IMR-90 (cell line): ENCODE measurements around the gene MAP7D1. TPM values are rescaled to one million over a fixed set of nuclear protein-coding genes. Genes with fewer than 3 reads are reported as not detected.

Experiments
- ATAC-seq: fragments of 200-7000 bp; cut with Tn5 transposase; 2 replicates; pipeline ENCODE4 v1.9.1; 2020; ENCODE audit warnings: low read depth, mild to moderate bottlenecking, moderate library complexity
- BruUV-seq: library from RNA; stranded (reverse); fragments of 400-500 nt; replicated peaks from 2 replicates; lab custom pipeline; 2021; lab: Mats Ljungman, UMichigan
- CTCF ChIA-PET: fragments of 300-600 bp; formaldehyde crosslinking; extraction: SDS; loops from one replicate; lab custom pipeline; 2021; ENCODE audit warnings: antibody characterized with exemption; lab: Yijun Ruan, JAX
- POLR2A ChIA-PET: fragments of 300-600 bp; sonication (Branson Sonifier 250); formaldehyde crosslinking; loops from one replicate; lab custom pipeline; 2022; ENCODE audit warnings: antibody characterized with exemption; ENCODE audit not compliant: unreplicated experiment; lab: Charles Lee
- DNase-seq: peaks from one replicate; pipeline ENCODE4 v3.0.0; 2013
- H2AFZ ChIP-seq: replicated peaks from 2 replicates; pipeline ENCODE3; 2013; ENCODE audit warnings: low read length, mild to moderate bottlenecking; ENCODE audit not compliant: poor library complexity
- H2AK5ac ChIP-seq: 2 replicates; pipeline ENCODE4 v1.6.1; 2013; ENCODE audit warnings: low read depth, low read length, inconsistent platforms
- H2AK9ac ChIP-seq: replicated peaks from 2 replicates; pipeline ENCODE3; 2013; ENCODE audit warnings: mild to moderate bottlenecking, low read depth, low read length, moderate library complexity; ENCODE audit not compliant: poor library complexity
- H2BK120ac ChIP-seq: 2 replicates; pipeline ENCODE4 v1.6.1; 2013; ENCODE audit warnings: low read depth, low read length, inconsistent platforms
- H2BK15ac ChIP-seq: 3 replicates; pipeline ENCODE4 v1.6.1; 2013; ENCODE audit warnings: low read depth, low read length, inconsistent platforms
- H2BK20ac ChIP-seq: 2 replicates; pipeline ENCODE4 v1.6.1; 2013; ENCODE audit warnings: low read depth, mild to moderate bottlenecking, inconsistent platforms, low read length, moderate library complexity
- H2BK5ac ChIP-seq: 2 replicates; pipeline ENCODE4 v1.6.1; 2013; ENCODE audit warnings: mild to moderate bottlenecking, low read depth, low read length, inconsistent platforms; ENCODE audit not compliant: poor library complexity, severe bottlenecking
- H3K14ac ChIP-seq: replicated peaks from 2 replicates; pipeline ENCODE4 v1.6.1; 2013; ENCODE audit warnings: low read depth, low read length, inconsistent platforms
- H3K18ac ChIP-seq: 2 replicates; pipeline ENCODE4 v1.6.1; 2013; ENCODE audit warnings: low read depth, low read length, control low read depth
- H3K23ac ChIP-seq: 2 replicates; pipeline ENCODE4 v1.6.1; 2013; ENCODE audit warnings: low read depth, low read length, inconsistent platforms
- H3K27ac ChIP-seq: 2 replicates; pipeline ENCODE4 v1.5.1; 2013; ENCODE audit warnings: mild to moderate bottlenecking, control low read depth, low read length; ENCODE audit not compliant: insufficient read depth
- H3K27me3 ChIP-seq: 2 replicates; pipeline ENCODE4 v1.6.1; 2013; ENCODE audit warnings: low read length; ENCODE audit not compliant: control insufficient read depth, insufficient read depth
- H3K36me3 ChIP-seq: 2 replicates; pipeline ENCODE4 v1.6.1; 2013; ENCODE audit warnings: low read length, mixed read lengths; ENCODE audit not compliant: control insufficient read depth, insufficient read depth
- H3K4ac ChIP-seq: 2 replicates; pipeline ENCODE4 v1.6.1; 2013; ENCODE audit warnings: low read depth, low read length, inconsistent platforms
- H3K4me1 ChIP-seq: 2 replicates; pipeline ENCODE4 v1.6.1; 2013; ENCODE audit warnings: low read length, mixed read lengths; ENCODE audit not compliant: control insufficient read depth, insufficient read depth
- H3K4me2 ChIP-seq: 2 replicates; pipeline ENCODE4 v1.6.1; 2013; ENCODE audit warnings: low read depth, mild to moderate bottlenecking, control low read depth, low read length, moderate library complexity
- H3K4me3 ChIP-seq: 2 replicates; pipeline ENCODE4 v1.5.1; 2013; ENCODE audit warnings: low read depth, mild to moderate bottlenecking, control low read depth, low read length, moderate library complexity; ENCODE audit not compliant: insufficient read depth
- H3K56ac ChIP-seq: 2 replicates; pipeline ENCODE4 v1.6.1; 2013; ENCODE audit warnings: low read length, inconsistent platforms; ENCODE audit not compliant: insufficient read depth; ENCODE audit errors: extremely low read depth
- H3K79me1 ChIP-seq, 2 experiments: 2 replicates each; pipeline ENCODE4 v1.6.1; 2013; ENCODE audit warnings: low read length in 2 of 2, inconsistent platforms in 1 of 2, low read depth in 1 of 2
- H3K9ac ChIP-seq: 2 replicates; pipeline ENCODE4 v1.6.1; 2013; ENCODE audit warnings: low read depth, low read length, control low read depth
- H3K9me1 ChIP-seq: 2 replicates; pipeline ENCODE4 v1.6.1; 2013; ENCODE audit warnings: low read length, inconsistent platforms; ENCODE audit not compliant: insufficient read depth
- H3K9me3 ChIP-seq: 2 replicates; pipeline ENCODE4 v1.6.1; 2013; ENCODE audit warnings: low read length; ENCODE audit not compliant: control insufficient read depth, insufficient read depth
- H4K20me1 ChIP-seq: 2 replicates; pipeline ENCODE4 v1.6.1; 2013; ENCODE audit warnings: low read length, inconsistent platforms; ENCODE audit not compliant: insufficient read depth
- H4K5ac ChIP-seq: 2 replicates; pipeline ENCODE4 v1.6.1; 2013; ENCODE audit warnings: mild to moderate bottlenecking, low read depth, low read length, control low read depth
- H4K8ac ChIP-seq, 2 experiments: 2 replicates each; pipeline ENCODE4 v1.6.1; 2013; ENCODE audit warnings: low read depth in 2 of 2, low read length in 2 of 2, control low read depth in 1 of 2, inconsistent platforms in 1 of 2
- H4K91ac ChIP-seq: 2 replicates; pipeline ENCODE4 v1.6.1; 2013; ENCODE audit warnings: low read depth, low read length, inconsistent platforms; ENCODE audit not compliant: insufficient read depth
- CHD1 ChIP-seq: IDR thresholded peaks from 2 replicates; pipeline ENCODE4 v1.6.1; 2012; ENCODE audit warnings: low read depth, low read length, improper control_type of control experiment
- MXI1 ChIP-seq: IDR thresholded peaks from 2 replicates; pipeline ENCODE4 v1.6.1; 2012; ENCODE audit warnings: low read depth, mild to moderate bottlenecking, low read length, moderate library complexity, borderline replicate concordance
- RCOR1 ChIP-seq: IDR thresholded peaks from 2 replicates; pipeline ENCODE4 v1.6.1; 2012; ENCODE audit warnings: mild to moderate bottlenecking, low read length, improper control_type of control experiment; ENCODE audit not compliant: insufficient replicate concordance
- WGBS, 2 experiments: methylation state at CpG; one replicate each; pipeline versions ENCODE4 v1.1.5 to v1.1.7; 2013; ENCODE audit warnings: missing lambda C conversion rate in 2 of 2; ENCODE audit not compliant: insufficient read length in 1 of 2; ENCODE audit errors: extremely low coverage in 2 of 2; 5-methylcytosine and 5-hydroxymethylcytosine counted together
- dilution Hi-C: fragments of 300-500 bp; cut with HindIII; formaldehyde crosslinking; loops from one replicate; pipeline ENCODE4 v1.14.3; 2018; ENCODE audit warnings: low sequenced_read_pairs; ENCODE audit not compliant: unreplicated experiment
- in situ Hi-C: fragments of 300-500 bp; cut with MboI; formaldehyde crosslinking; loops from 3 replicates; pipeline ENCODE4 v1.14.3; 2019; ENCODE audit warnings: low sequenced_read_pairs, inconsistent platforms, mixed read lengths
- intact Hi-C: fragments of 100-400 bp; cut with micrococcal nuclease; formaldehyde crosslinking; loops from 2 replicates; pipeline ENCODE4 v1.10.0; 2022
- polyA plus RNA-seq, 3 experiments: library from polyadenylated mRNA; depleted of rRNA; stranded (reverse); fragments of >200 nt; gene quantifications; 2 replicates each; pipeline ENCODE4 v1.2.3, GENCODE V29; 2012; ENCODE audit warnings: low replicate concordance in 1 of 3
- total RNA-seq: library from RNA; depleted of rRNA; stranded (reverse); fragments of >200 nt; gene quantifications from 2 replicates; pipeline ENCODE4 v1.2.3, GENCODE V29; 2012
- TF ChIP-seq, protein P1 (sequence below): fragments of 150-350 bp; IDR thresholded peaks from 2 replicates; pipeline ENCODE4 v1.6.1; 2017; ENCODE audit warnings: mild to moderate bottlenecking, antibody characterized with exemption, low read length, low read depth

Gene MAP7D1
- total and polyA plus RNA-seq, 2 of the 4 experiments (the other 2 are of a cell fraction), result 32.3 to 81.9 TPM

DNA sequence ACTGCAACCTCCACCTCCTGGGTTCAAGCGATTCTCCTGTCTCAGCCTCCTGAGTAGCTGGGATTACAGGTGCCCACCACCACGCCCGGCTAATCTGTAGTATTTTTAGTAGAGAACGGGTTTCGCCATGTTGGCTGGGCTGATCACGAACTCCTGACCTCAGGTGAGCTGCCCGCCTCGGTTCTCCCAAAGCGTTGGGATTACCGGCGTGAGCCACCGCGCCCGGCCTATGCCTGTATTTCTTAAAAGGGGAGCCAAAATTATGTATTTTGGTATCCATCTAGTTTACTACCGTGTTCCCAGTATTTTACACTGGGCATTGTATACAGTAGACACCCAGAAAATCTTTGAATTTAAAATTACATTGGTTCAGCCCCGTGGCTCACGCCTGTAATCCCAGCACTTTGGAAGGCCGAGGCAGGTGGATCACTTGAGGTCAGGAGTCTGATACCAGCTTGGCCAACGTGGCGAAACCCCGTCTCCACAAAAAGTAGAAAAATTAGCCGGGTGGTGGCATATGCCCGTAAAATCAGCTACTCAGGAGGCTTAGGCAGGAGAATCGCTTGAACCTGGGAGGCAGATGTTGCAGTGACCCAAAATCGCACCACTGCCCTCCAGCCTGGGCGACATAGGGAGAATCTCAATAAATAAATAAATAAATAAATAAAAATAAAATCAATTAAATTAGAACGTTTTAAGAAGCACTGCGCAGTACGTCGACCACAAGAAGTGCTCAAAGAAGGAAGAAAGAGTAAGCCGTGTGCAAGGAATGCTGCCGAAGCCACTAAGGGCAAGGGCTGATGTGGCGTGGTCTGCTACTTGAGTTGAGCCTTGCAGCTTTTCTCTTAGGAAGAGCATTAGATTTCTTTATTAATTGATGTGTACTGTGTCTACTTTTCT is 66.8 kb downstream of the MAP7D1 start (continued):
- no peak for TF ChIP-seq CHD1

DNA sequence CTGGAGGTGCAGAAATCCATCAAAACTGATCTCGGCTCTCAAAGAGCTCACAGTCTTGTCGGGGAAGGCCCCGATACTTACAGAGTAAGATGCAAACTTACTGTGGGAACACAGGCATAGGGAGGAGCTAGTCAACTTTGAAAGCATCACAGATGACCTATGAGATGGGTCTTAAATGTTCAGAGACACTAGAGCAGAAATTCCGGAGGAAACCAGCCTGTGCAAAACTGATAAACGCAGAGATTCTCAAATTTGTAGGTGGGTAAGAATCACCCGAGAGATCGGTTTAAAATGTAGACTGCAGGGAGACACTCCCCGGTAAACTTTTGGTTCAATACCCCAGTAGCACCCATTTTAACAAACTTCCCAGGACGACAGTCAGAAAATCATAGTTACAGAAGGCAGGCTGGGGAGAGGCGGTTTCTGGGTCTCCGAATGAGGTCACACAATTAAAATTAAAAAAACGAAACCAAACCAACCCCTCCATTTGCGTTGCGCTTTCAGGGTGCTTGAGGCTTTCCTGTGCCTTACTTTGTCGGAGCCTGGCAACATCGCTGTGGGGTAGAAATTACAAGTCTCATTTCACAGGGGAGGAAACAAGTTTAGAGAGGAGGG is 67.5 kb downstream of the MAP7D1 start:
- Histone ChIP-seq H2AK5ac (peak overlapping the region; percentile 86), H4K8ac (peak overlapping the region; percentile 66 to 93), H4K91ac (peak overlapping the region; percentile 97), H4K20me1 (peaks cover 43% of the 10 kb centered on the region), H3K4me1 (peaks cover 3% of the 10 kb centered on the region), H3K27ac (peak overlapping the region; percentile 94), H3K56ac (peak overlapping the region; percentile 97), H3K4ac (peak overlapping the region; percentile 94), H2AK9ac (peak overlapping the region; percentile 47), H2BK15ac (peak overlapping the region; percentile 53; the same call in 2 of the 3 replicates), H3K4me2 (peak overlapping the region; percentile 87), H3K79me1 (peaks cover 0 to 15% of the 10 kb centered on the region in 2 experiments; a peak in 1 of 4 replicates), H4K5ac (peak overlapping the region; percentile 90), H2AFZ (peak overlapping the region; percentile 91), H3K9me3 (no peaks in the 10 kb centered on the region), H2BK20ac (peak overlapping the region; percentile 68; the same call in 1 of the 2 replicates), H3K18ac (peak overlapping the region; percentile 96), H3K36me3 (peaks cover 2% of the 10 kb centered on the region; the same call in 1 of the 2 replicates), H3K9ac (peak overlapping the region; percentile 97), H3K27me3 (no peaks in the 10 kb centered on the region), H3K4me3 (peak overlapping the region; percentile 62), H3K14ac (peak overlapping the region; percentile 98), H2BK120ac (peak overlapping the region; percentile 78), H3K9me1 (peaks cover 8% of the 10 kb centered on the region; the same call in 1 of the 2 replicates), H3K23ac (peak overlapping the region; percentile 93), H2BK5ac (peak overlapping the region; percentile 94)
- WGBS, 2 experiments, result 19% methylated on average over 3 of the region's 16 CpGs; no CpG with 5 or more reads in 1 of the 2 experiments
- TF ChIP-seq MXI1, result no peak
- TF ChIP-seq, protein P1, sequence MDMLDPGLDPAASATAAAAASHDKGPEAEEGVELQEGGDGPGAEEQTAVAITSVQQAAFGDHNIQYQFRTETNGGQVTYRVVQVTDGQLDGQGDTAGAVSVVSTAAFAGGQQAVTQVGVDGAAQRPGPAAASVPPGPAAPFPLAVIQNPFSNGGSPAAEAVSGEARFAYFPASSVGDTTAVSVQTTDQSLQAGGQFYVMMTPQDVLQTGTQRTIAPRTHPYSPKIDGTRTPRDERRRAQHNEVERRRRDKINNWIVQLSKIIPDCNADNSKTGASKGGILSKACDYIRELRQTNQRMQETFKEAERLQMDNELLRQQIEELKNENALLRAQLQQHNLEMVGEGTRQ, result 0 out of 2 replicates have a peak, but pooled peaks have one; percentile 5
- TF ChIP-seq RCOR1, result peak; percentile 20
- POLR2A ChIA-PET, result interaction anchor here (0.6 kb wide), 2 partner anchors 11 to 62 kb away, joined by 3 to 4 read pairs; no protein-coding TSS in a partner anchor
- ATAC-seq (0 out of 2 replicates have a peak, but pooled peaks have one; percentile 3), DNase-seq (peak; percentile 73)
- intact Hi-C loops, result no loop called here
- dilution Hi-C loops, result no loop called here
- in situ Hi-C loops, result no loop called here
- TSS peak; percentile 98 for BruUV-seq
- CTCF ChIA-PET, result interaction anchor here (0.7 to 1.6 kb wide), 5 partner anchors 13 to 74 kb away, joined by 3 to 5 read pairs (median 4); partner anchors contain the start of gene TRAPPC3
